Measurements from ENCODE around the gene MME.

The MME gene

GRCh38 chr3:155179437-155179827 lies 99.3 kb downstream of the MME start:
- no peaks in the 10 kb centered on the region for H3K9me3 ChIP-seq (ENCODE audit: low read length)
- no peaks in the 10 kb centered on the region for H3K4me1 ChIP-seq (ENCODE audit: insufficient read depth, low read length)
- H3K4me3 ChIP-seq (ENCODE audit: low read depth in 1 of 2, low read length in 2 of 2): no peak overlapping the region
- H3K27me3 ChIP-seq (ENCODE audit: control insufficient read depth in 1 of 2, insufficient read depth in 2 of 2, low read length in 2 of 2): no peaks in the 10 kb centered on the region
- H3K36me3 ChIP-seq (ENCODE audit: insufficient read depth, low read length): no peaks in the 10 kb centered on the region
- no peak overlapping the region for H3K27ac ChIP-seq (ENCODE audit: low read depth, low read length)
- no peak overlapping the region for H3K9ac ChIP-seq (ENCODE audit: low read length)

- H3K9me3 ChIP-seq (ENCODE audit: low read length): no peaks in the 10 kb centered on the region
- no peaks in the 10 kb centered on the region for H3K27me3 ChIP-seq (ENCODE audit: control insufficient read depth in 1 of 2, insufficient read depth in 2 of 2, low read length in 2 of 2)
- H3K4me3 ChIP-seq (ENCODE audit: low read depth in 1 of 2, low read length in 2 of 2): no peak overlapping the region
- no peak overlapping the region for H3K9ac ChIP-seq (ENCODE audit: low read length)
- H3K4me1 ChIP-seq (ENCODE audit: insufficient read depth, low read length): no peaks in the 10 kb centered on the region
- no peak overlapping the region for H3K27ac ChIP-seq (ENCODE audit: low read depth, low read length)
- no peaks in the 10 kb centered on the region for H3K36me3 ChIP-seq (ENCODE audit: insufficient read depth, low read length)
Measured at GRCh38 chr3:155179966-155180757, 100.0 kb downstream of the MME start.

- no peaks in the 10 kb centered on the region for H3K4me1 ChIP-seq (ENCODE audit: insufficient read depth, low read length)
- no peak overlapping the region for H3K9ac ChIP-seq (ENCODE audit: low read length)
- no peaks in the 10 kb centered on the region for H3K27me3 ChIP-seq (ENCODE audit: control insufficient read depth in 1 of 2, insufficient read depth in 2 of 2, low read length in 2 of 2)
- no peak overlapping the region for H3K27ac ChIP-seq (ENCODE audit: low read depth, low read length)
- no peaks in the 10 kb centered on the region for H3K9me3 ChIP-seq (ENCODE audit: low read length)
- no peak overlapping the region for H3K4me3 ChIP-seq (ENCODE audit: low read depth in 1 of 2, low read length in 2 of 2)
- H3K36me3 ChIP-seq (ENCODE audit: insufficient read depth, low read length): no peaks in the 10 kb centered on the region
Measured at GRCh38 chr3:155182467-155182866, 102.3 kb downstream of the MME start.

- H3K4me3 ChIP-seq (ENCODE audit: low read depth in 1 of 2, low read length in 2 of 2): no peak overlapping the region
- H3K36me3 ChIP-seq (ENCODE audit: insufficient read depth, low read length): no peaks in the 10 kb centered on the region
- H3K4me1 ChIP-seq (ENCODE audit: insufficient read depth, low read length): no peaks in the 10 kb centered on the region
- no peaks in the 10 kb centered on the region for H3K9me3 ChIP-seq (ENCODE audit: low read length)
- no peak overlapping the region for H3K9ac ChIP-seq (ENCODE audit: low read length)
- no peak overlapping the region for H3K27ac ChIP-seq (ENCODE audit: low read depth, low read length)
- H3K27me3 ChIP-seq (ENCODE audit: control insufficient read depth in 1 of 2, insufficient read depth in 2 of 2, low read length in 2 of 2): no peaks in the 10 kb centered on the region
Measured at GRCh38 chr3:155184011-155184410, 103.9 kb downstream of the MME start.

GRCh38 chr3:155185631-155186071 lies 105.5 kb downstream of the MME start:
- H3K9ac ChIP-seq (ENCODE audit: low read length): no peak overlapping the region
- H3K27me3 ChIP-seq (ENCODE audit: control insufficient read depth in 1 of 2, insufficient read depth in 2 of 2, low read length in 2 of 2): no peaks in the 10 kb centered on the region
- no peaks in the 10 kb centered on the region for H3K9me3 ChIP-seq (ENCODE audit: low read length)
- no peaks in the 10 kb centered on the region for H3K36me3 ChIP-seq (ENCODE audit: insufficient read depth, low read length)
- H3K27ac ChIP-seq (ENCODE audit: low read depth, low read length): no peak overlapping the region
- H3K4me3 ChIP-seq (ENCODE audit: low read depth in 1 of 2, low read length in 2 of 2): no peak overlapping the region
- H3K4me1 ChIP-seq (ENCODE audit: insufficient read depth, low read length): peaks cover 6% of the 10 kb centered on the region

GRCh38 chr3:155188031-155188430 lies 107.9 kb downstream of the MME start:
- H3K36me3 ChIP-seq (ENCODE audit: insufficient read depth, low read length): no peaks in the 10 kb centered on the region
- no peak overlapping the region for H3K9ac ChIP-seq (ENCODE audit: low read length)
- no peak overlapping the region for H3K27ac ChIP-seq (ENCODE audit: low read depth, low read length)
- no peaks in the 10 kb centered on the region for H3K27me3 ChIP-seq (ENCODE audit: control insufficient read depth in 1 of 2, insufficient read depth in 2 of 2, low read length in 2 of 2)
- H3K9me3 ChIP-seq (ENCODE audit: low read length): no peaks in the 10 kb centered on the region
- H3K4me3 ChIP-seq (ENCODE audit: low read depth in 1 of 2, low read length in 2 of 2): no peak overlapping the region
- peaks cover 11% of the 10 kb centered on the region for H3K4me1 ChIP-seq (ENCODE audit: insufficient read depth, low read length)

- Histone ChIP-seq H3K4me3 (ENCODE audit: low read depth in 1 of 2, low read length in 2 of 2) (no peak overlapping the region), H3K9me3 (ENCODE audit: low read length) (no peaks in the 10 kb centered on the region)
Measured at GRCh38 chr3:155189478-155189877, 109.4 kb downstream of the MME start.

GRCh38 chr3:155190691-155191090 lies 110.6 kb downstream of the MME start:
- H3K9me3 ChIP-seq (ENCODE audit: low read length): no peaks in the 10 kb centered on the region
- H3K27me3 ChIP-seq (ENCODE audit: control insufficient read depth in 1 of 2, insufficient read depth in 2 of 2, low read length in 2 of 2): no peaks in the 10 kb centered on the region
- peaks cover 11% of the 10 kb centered on the region for H3K4me1 ChIP-seq (ENCODE audit: insufficient read depth, low read length)
- no peak overlapping the region for H3K4me3 ChIP-seq (ENCODE audit: low read depth in 1 of 2, low read length in 2 of 2)
- H3K9ac ChIP-seq (ENCODE audit: low read length): no peak overlapping the region
- no peak overlapping the region for H3K27ac ChIP-seq (ENCODE audit: low read depth, low read length)
- H3K36me3 ChIP-seq (ENCODE audit: insufficient read depth, low read length): no peaks in the 10 kb centered on the region

More at GRCh38 chr3:155189478-155189877, 109.4 kb downstream of the MME start:
- Histone ChIP-seq H3K27ac (ENCODE audit: low read depth, low read length) (no peak overlapping the region), H3K36me3 (ENCODE audit: insufficient read depth, low read length) (no peaks in the 10 kb centered on the region), H3K27me3 (ENCODE audit: control insufficient read depth in 1 of 2, insufficient read depth in 2 of 2, low read length in 2 of 2) (no peaks in the 10 kb centered on the region), H3K9ac (ENCODE audit: low read length) (no peak overlapping the region), H3K4me1 (ENCODE audit: insufficient read depth, low read length) (peaks cover 11% of the 10 kb centered on the region)

- H3K27me3 ChIP-seq (ENCODE audit: control insufficient read depth in 1 of 2, insufficient read depth in 2 of 2, low read length in 2 of 2): no peaks in the 10 kb centered on the region
- no peak overlapping the region for H3K4me3 ChIP-seq (ENCODE audit: low read depth in 1 of 2, low read length in 2 of 2)
- H3K9ac ChIP-seq (ENCODE audit: low read length): no peak overlapping the region
- no peak overlapping the region for H3K27ac ChIP-seq (ENCODE audit: low read depth, low read length)
- H3K4me1 ChIP-seq (ENCODE audit: insufficient read depth, low read length): peaks cover 11% of the 10 kb centered on the region
- H3K9me3 ChIP-seq (ENCODE audit: low read length): no peaks in the 10 kb centered on the region
- H3K36me3 ChIP-seq (ENCODE audit: insufficient read depth, low read length): no peaks in the 10 kb centered on the region
Measured at GRCh38 chr3:155192957-155193746, 113.0 kb downstream of the MME start.

GRCh38 chr3:155193868-155194267 lies 113.7 kb downstream of the MME start:
- Histone ChIP-seq H3K4me1 (ENCODE audit: insufficient read depth, low read length) (peaks cover 11% of the 10 kb centered on the region), H3K9ac (ENCODE audit: low read length) (no peak overlapping the region), H3K27me3 (ENCODE audit: control insufficient read depth in 1 of 2, insufficient read depth in 2 of 2, low read length in 2 of 2) (no peaks in the 10 kb centered on the region), H3K27ac (ENCODE audit: low read depth, low read length) (no peak overlapping the region), H3K36me3 (ENCODE audit: insufficient read depth, low read length) (no peaks in the 10 kb centered on the region), H3K4me3 (ENCODE audit: low read depth in 1 of 2, low read length in 2 of 2) (no peak overlapping the region), H3K9me3 (ENCODE audit: low read length) (no peaks in the 10 kb centered on the region)

GRCh38 chr3:155194973-155195957 lies 115.1 kb downstream of the MME start:
- Histone ChIP-seq H3K4me3 (ENCODE audit: low read depth in 1 of 2, low read length in 2 of 2) (no peak overlapping the region), H3K27ac (ENCODE audit: low read depth, low read length) (no peak overlapping the region), H3K9ac (ENCODE audit: low read length) (no peak overlapping the region), H3K27me3 (ENCODE audit: control insufficient read depth in 1 of 2, insufficient read depth in 2 of 2, low read length in 2 of 2) (no peaks in the 10 kb centered on the region), H3K4me1 (ENCODE audit: insufficient read depth, low read length) (peaks cover 9% of the 10 kb centered on the region), H3K36me3 (ENCODE audit: insufficient read depth, low read length) (no peaks in the 10 kb centered on the region), H3K9me3 (ENCODE audit: low read length) (no peaks in the 10 kb centered on the region)

Data from muscle layer of colon (tissue), 2 donors.